ENCODE data around the gene CDK12. TPM values are rescaled to one million over a fixed set of nuclear protein-coding genes. Genes with fewer than 3 reads are reported as not detected.

Gene CDK12
- total and polyA plus RNA-seq, 2 donors (not counting 1 experiment from before 2014, with no cell fraction given), result 19.4 to 24.9 TPM

GRCh38 chr17:39576187-39576586 is 114.9 kb downstream of the CDK12 start:
- Histone ChIP-seq H3K4me3 (replicated peaks in 1 of 4; ENCODE audit: control extremely low read depth in 1 of 4, insufficient read depth in 1 of 4, low read depth in 3 of 4, low read length in 4 of 4) (no peak overlapping the region), H3K79me2 (ENCODE audit: control insufficient read depth, insufficient read depth, low read length) (no peaks in the 10 kb centered on the region), H3K27me3 (ENCODE audit: control insufficient read depth, insufficient read depth, low read length) (peaks cover 1% of the 10 kb centered on the region), H4K20me1 (ENCODE audit: control insufficient read depth, extremely low read depth, insufficient read depth, low read length) (no peaks in the 10 kb centered on the region), H3K9ac (ENCODE audit: insufficient read depth, low read length) (no peak overlapping the region), H3K4me2 (ENCODE audit: extremely low read depth, insufficient read depth, low read length) (no peak overlapping the region), H3K36me3 (ENCODE audit: control insufficient read depth, insufficient read depth, low read length) (no peaks in the 10 kb centered on the region), H2AFZ (ENCODE audit: low read length) (no peak overlapping the region), H3K27ac (ENCODE audit: insufficient read depth, low read length) (no peak overlapping the region), H3K4me1 (ENCODE audit: control insufficient read depth, extremely low read depth, insufficient read depth, low read length) (peaks cover 2% of the 10 kb centered on the region), H3K9me3 (ENCODE audit: control insufficient read depth, insufficient read depth, low read depth, low read length) (no peaks in the 10 kb centered on the region)
- peak; percentile 25 to 49 for TF ChIP-seq CTCF (conservative IDR thresholded peaks at IDR 0.05 in 1 of 2, IDR thresholded peaks at IDR 0.05 in 1 of 2; ENCODE audit: low read depth in 1 of 2, low read length in 2 of 2)
- no peak for TF ChIP-seq EZH2 (IDR thresholded peaks at IDR 0.05; ENCODE audit: low read length, missing control alignments)
- no peak for DNase-seq (ENCODE audit: low read depth in 2 of 2)

GRCh38 chr17:39578272-39578671 is 117.0 kb downstream of the CDK12 start:
- Histone ChIP-seq H3K27ac (ENCODE audit: insufficient read depth, low read length) (no peak overlapping the region), H3K36me3 (ENCODE audit: control insufficient read depth, insufficient read depth, low read length) (no peaks in the 10 kb centered on the region), H3K9ac (ENCODE audit: insufficient read depth, low read length) (no peak overlapping the region), H3K27me3 (ENCODE audit: control insufficient read depth, insufficient read depth, low read length) (peaks cover 3% of the 10 kb centered on the region), H3K4me3 (replicated peaks in 1 of 4; ENCODE audit: control extremely low read depth in 1 of 4, insufficient read depth in 1 of 4, low read depth in 3 of 4, low read length in 4 of 4) (no peak overlapping the region), H3K4me2 (ENCODE audit: extremely low read depth, insufficient read depth, low read length) (no peak overlapping the region), H4K20me1 (ENCODE audit: control insufficient read depth, extremely low read depth, insufficient read depth, low read length) (no peaks in the 10 kb centered on the region), H2AFZ (ENCODE audit: low read length) (no peak overlapping the region), H3K79me2 (ENCODE audit: control insufficient read depth, insufficient read depth, low read length) (no peaks in the 10 kb centered on the region), H3K9me3 (ENCODE audit: control insufficient read depth, insufficient read depth, low read depth, low read length) (no peaks in the 10 kb centered on the region), H3K4me1 (ENCODE audit: control insufficient read depth, extremely low read depth, insufficient read depth, low read length) (peaks cover 2% of the 10 kb centered on the region)
- DNase-seq (ENCODE audit: low read depth in 2 of 2), result no peak
- TF ChIP-seq CTCF (conservative IDR thresholded peaks at IDR 0.05 in 1 of 2, IDR thresholded peaks at IDR 0.05 in 1 of 2; ENCODE audit: low read depth in 1 of 2, low read length in 2 of 2) (no peak), EZH2 (IDR thresholded peaks at IDR 0.05; ENCODE audit: low read length, missing control alignments) (no peak)

GRCh38 chr17:39579318-39580081 is 118.2 kb downstream of the CDK12 start:
- Histone ChIP-seq H2AFZ (ENCODE audit: low read length) (no peak overlapping the region), H3K4me2 (ENCODE audit: extremely low read depth, insufficient read depth, low read length) (no peak overlapping the region), H3K27me3 (ENCODE audit: control insufficient read depth, insufficient read depth, low read length) (peaks cover 3% of the 10 kb centered on the region), H3K9ac (ENCODE audit: insufficient read depth, low read length) (no peak overlapping the region), H3K4me1 (ENCODE audit: control insufficient read depth, extremely low read depth, insufficient read depth, low read length) (no peaks in the 10 kb centered on the region), H3K36me3 (ENCODE audit: control insufficient read depth, insufficient read depth, low read length) (no peaks in the 10 kb centered on the region), H3K79me2 (ENCODE audit: control insufficient read depth, insufficient read depth, low read length) (no peaks in the 10 kb centered on the region), H3K27ac (ENCODE audit: insufficient read depth, low read length) (no peak overlapping the region), H4K20me1 (ENCODE audit: control insufficient read depth, extremely low read depth, insufficient read depth, low read length) (no peaks in the 10 kb centered on the region), H3K4me3 (replicated peaks in 1 of 4; ENCODE audit: control extremely low read depth in 1 of 4, insufficient read depth in 1 of 4, low read depth in 3 of 4, low read length in 4 of 4) (no peak overlapping the region), H3K9me3 (ENCODE audit: control insufficient read depth, insufficient read depth, low read depth, low read length) (no peaks in the 10 kb centered on the region)
- DNase-seq (ENCODE audit: low read depth in 2 of 2), result no peak
- TF ChIP-seq EZH2 (IDR thresholded peaks at IDR 0.05; ENCODE audit: low read length, missing control alignments) (no peak), CTCF (conservative IDR thresholded peaks at IDR 0.05 in 1 of 2, IDR thresholded peaks at IDR 0.05 in 1 of 2; ENCODE audit: low read depth in 1 of 2, low read length in 2 of 2) (no peak)

Measured in fibroblast of lung (primary cell).